ENCODE data around the gene PCSK2.

GRCh38 chr20:17499041-17499440, 272.2 kb downstream of the PCSK2 start:
- no peak for TF ChIP-seq POLR2AphosphoS5 (IDR thresholded peaks at IDR 0.05; ENCODE audit: low read depth, low read length)
- no peak for TF ChIP-seq POLR2A (IDR thresholded peaks at IDR 0.05; ENCODE audit: low read depth, low read length)
- TF ChIP-seq SPI1 (IDR thresholded peaks at IDR 0.05; ENCODE audit: low read depth, low read length), result no peak
- TF ChIP-seq TAF1 (IDR thresholded peaks at IDR 0.05; ENCODE audit: low read depth, low read length), result no peak
- TF ChIP-seq PAX5 (IDR thresholded peaks at IDR 0.05; ENCODE audit: insufficient read depth, low read length, severe bottlenecking), result no peak
- TF ChIP-seq POU2F2 (IDR thresholded peaks at IDR 0.05; ENCODE audit: low read depth, low read length), result no peak

Measured in GM12891 (cell line).